Kidney capillary endothelial cell (primary cell): Measurements from ENCODE around the gene TANGO2.

Source experiments
- DNase-seq: peaks from one replicate; pipeline ENCODE4 v3.0.0-alpha.2; 2018; ENCODE audit warnings: low spot score

Gene TANGO2

GRCh38 chr22:20107471-20107901 is 86.6 kb downstream of the TANGO2 start:
- DNase-seq = no peak

- DNase-seq = no peak
Observed at GRCh38 chr22:20107951-20108756, 87.2 kb downstream of the TANGO2 start.

GRCh38 chr22:20108757-20109230 is 87.9 kb downstream of the TANGO2 start:
- no peak for DNase-seq

GRCh38 chr22:20109411-20110358 is 88.8 kb downstream of the TANGO2 start:
- no peak for DNase-seq

GRCh38 chr22:20110359-20110985 is 89.6 kb downstream of the TANGO2 start:
- no peak for DNase-seq

GRCh38 chr22:20111045-20111688 is 90.3 kb downstream of the TANGO2 start:
- DNase-seq = peak; percentile 36

GRCh38 chr22:20111689-20112622 is 91.0 kb downstream of the TANGO2 start:
- DNase-seq = no peak

- no peak for DNase-seq
Observed at GRCh38 chr22:20112623-20113511, 92.0 kb downstream of the TANGO2 start.

- no peak for DNase-seq
Observed at GRCh38 chr22:20113551-20114310, 92.8 kb downstream of the TANGO2 start.

GRCh38 chr22:20114506-20115475 is 93.9 kb downstream of the TANGO2 start:
- no peak for DNase-seq

GRCh38 chr22:20115691-20116375 is 94.9 kb downstream of the TANGO2 start, which contains the start of gene RANBP1:
Gene RANBP1 (plus strand): TSS chr22:20116104. CDS start chr22:20116185, 81 bp downstream.
- no peak for DNase-seq

GRCh38 chr22:20116376-20116950 is 95.6 kb downstream of the TANGO2 start:
- DNase-seq = no peak
